H1 (cell line): ENCODE data around the gene CCSER2. TPM values are rescaled to one million over a fixed set of nuclear protein-coding genes. Genes with fewer than 3 reads are reported as not detected.
"Not testable (repeated sequence)": the region's sequence is repeated elsewhere in the genome, so short reads cannot be mapped to it uniquely, and the experiment has no call there.

Source experiments
- CTCF ChIA-PET: fragments of 300-600 bp; sonication (Branson Sonifier 250); formaldehyde crosslinking; loops from one replicate; lab custom pipeline; 2021; ENCODE audit not compliant: partially characterized antibody; lab: Charles Lee
- POLR2A ChIA-PET: fragments of 300-600 bp; sonication (Branson Sonifier 250); formaldehyde crosslinking; loops from one replicate; lab custom pipeline; 2021; ENCODE audit warnings: inconsistent platforms; ENCODE audit not compliant: partially characterized antibody; lab: Charles Lee
- DNase-seq, 2 experiments: peaks; one replicate each; pipeline versions ENCODE4 v3.0.0 to v3.0.0-alpha.2; 2010 to 2022; ENCODE audit warnings: low spot score in 2 of 2, low read depth in 1 of 2, mixed read lengths in 1 of 2
- FAIRE-seq: peaks from 2 replicates; lab custom pipeline; 2011; peaks lifted over from hg19 to GRCh38; lab: Jason Lieb, UNC
- H2AFZ ChIP-seq: 2 replicates; pipeline ENCODE4 v1.8.1; 2012; ENCODE audit warnings: low read length, inconsistent platforms
- H2AK5ac ChIP-seq: 2 replicates; pipeline ENCODE4 v1.6.1; 2013; ENCODE audit warnings: low read depth, low read length
- H2BK120ac ChIP-seq: replicated peaks from 2 replicates; pipeline ENCODE3; 2013; ENCODE audit warnings: low read depth, low read length, inconsistent platforms
- H2BK12ac ChIP-seq: 2 replicates; pipeline ENCODE4 v1.6.1; 2013; ENCODE audit warnings: low read depth, low read length
- H2BK15ac ChIP-seq: 2 replicates; pipeline ENCODE4 v1.6.1; 2013; ENCODE audit warnings: low read length
- H2BK20ac ChIP-seq: 2 replicates; pipeline ENCODE4 v1.6.1; 2013; ENCODE audit warnings: low read length
- H2BK5ac ChIP-seq: 2 replicates; pipeline ENCODE4 v1.6.1; 2013; ENCODE audit warnings: low read depth, low read length
- H3K14ac ChIP-seq: 2 replicates; pipeline ENCODE4 v1.6.1; 2013; ENCODE audit warnings: inconsistent platforms; ENCODE audit not compliant: insufficient read length
- H3K18ac ChIP-seq: 2 replicates; pipeline ENCODE4 v1.6.1; 2013; ENCODE audit warnings: low read length; ENCODE audit errors: extremely low read depth
- H3K23ac ChIP-seq: 2 replicates; pipeline ENCODE4 v1.6.1; 2013; ENCODE audit warnings: inconsistent platforms; ENCODE audit not compliant: insufficient read length
- H3K23me2 ChIP-seq: 2 replicates; pipeline ENCODE4 v1.6.1; 2013; ENCODE audit warnings: low read depth, low read length
- H3K27ac ChIP-seq: 2 replicates; pipeline ENCODE4 v1.6.1; 2011; ENCODE audit warnings: low read depth, low read length, inconsistent platforms
- H3K27me3 ChIP-seq, 4 experiments: replicated peaks in 1 of 4; 1 replicate in 1 of 4; 2 replicates in 3 of 4; pipeline versions ENCODE4 v1.6.1 to v1.8.1; 2011 to 2013; ENCODE audit warnings: low read length in 3 of 4, mild to moderate bottlenecking in 3 of 4, inconsistent platforms in 2 of 4, mixed read lengths in 2 of 4, moderate library complexity in 1 of 4; ENCODE audit not compliant: control insufficient read depth in 3 of 4, insufficient read depth in 3 of 4; ENCODE audit errors: extremely low read depth in 1 of 4
- H3K36me3 ChIP-seq, 4 experiments: 2 replicates each; pipeline versions ENCODE4 v1.6.1 to v1.8.1; 2011 to 2013; ENCODE audit warnings: mild to moderate bottlenecking in 4 of 4, low read length in 3 of 4, moderate library complexity in 2 of 4, control low read depth in 1 of 4, inconsistent platforms in 1 of 4; ENCODE audit not compliant: insufficient read depth in 4 of 4, control insufficient read depth in 2 of 4
- H3K4ac ChIP-seq: replicated peaks from 2 replicates; pipeline ENCODE3; 2013; ENCODE audit warnings: low read length, low read depth, mixed read lengths, inconsistent platforms; ENCODE audit not compliant: insufficient read length
- H3K4me1 ChIP-seq, 4 experiments: replicated peaks in 1 of 4; 1 replicate in 1 of 4; 2 replicates in 3 of 4; pipeline versions ENCODE4 v1.6.1 to v1.8.1; 2011 to 2013; ENCODE audit warnings: low read length in 3 of 4, inconsistent platforms in 2 of 4, mixed read lengths in 1 of 4; ENCODE audit not compliant: insufficient read depth in 4 of 4, control insufficient read depth in 3 of 4
- H3K4me2 ChIP-seq, 2 experiments: 2 replicates each; pipeline versions ENCODE4 v1.6.1 to v1.8.1; 2011 to 2013; ENCODE audit warnings: low read depth in 2 of 2, low read length in 2 of 2, control low read depth in 1 of 2, inconsistent platforms in 1 of 2, mild to moderate bottlenecking in 1 of 2; ENCODE audit not compliant: insufficient read depth in 1 of 2
- H3K4me3 ChIP-seq, 4 experiments: fragments of 200-600, 300-600 bp in 1 of 4; sonication (generic), shearing (Covaris generic), sonication (Bioruptor Twin) in 1 of 4; 2 replicates each; pipeline versions ENCODE4 v1.5.1 to v1.8.1; 2011 to 2016; ENCODE audit warnings: low read length in 4 of 4, low read depth in 3 of 4, control low read depth in 2 of 4, inconsistent platforms in 2 of 4, mild to moderate bottlenecking in 2 of 4, mixed read lengths in 1 of 4, moderate library complexity in 1 of 4; ENCODE audit not compliant: insufficient read depth in 2 of 4; ENCODE audit errors: extremely low read depth in 1 of 4
- H3K56ac ChIP-seq: replicated peaks from 2 replicates; pipeline ENCODE3; 2013; ENCODE audit warnings: low read depth, mild to moderate bottlenecking, mixed read lengths, low read length, inconsistent platforms; ENCODE audit not compliant: insufficient read length
- H3K79me1 ChIP-seq: 2 replicates; pipeline ENCODE4 v1.6.1; 2013; ENCODE audit warnings: low read depth, low read length, control low read depth
- H3K79me2 ChIP-seq, 2 experiments: 2 replicates each; pipeline versions ENCODE4 v1.6.1 to v1.8.1; 2012 to 2013; ENCODE audit warnings: low read length in 2 of 2, mild to moderate bottlenecking in 2 of 2, inconsistent platforms in 1 of 2; ENCODE audit not compliant: insufficient read depth in 2 of 2, control insufficient read depth in 1 of 2
- H3K9ac ChIP-seq, 4 experiments: replicated peaks in 1 of 4; 1 replicate in 1 of 4; 2 replicates in 3 of 4; pipeline versions ENCODE4 v1.6.1 to v1.8.1; 2011 to 2013; ENCODE audit warnings: low read depth in 3 of 4, low read length in 3 of 4, control low read depth in 2 of 4, mild to moderate bottlenecking in 2 of 4, moderate library complexity in 2 of 4, inconsistent platforms in 1 of 4; ENCODE audit errors: extremely low read depth in 1 of 4
- H3K9me3 ChIP-seq, 2 experiments: 2 replicates each; pipeline versions ENCODE4 v1.6.1 to v1.8.1; 2012 to 2013; ENCODE audit warnings: mild to moderate bottlenecking in 2 of 2, moderate library complexity in 2 of 2, control low read depth in 1 of 2, inconsistent platforms in 1 of 2, low read depth in 1 of 2, low read length in 1 of 2, mixed read lengths in 1 of 2; ENCODE audit not compliant: insufficient read depth in 2 of 2
- H4K20me1 ChIP-seq, 2 experiments: replicated peaks in 1 of 2; 2 replicates each; pipeline versions ENCODE3 to v1.8.1; 2011 to 2013; ENCODE audit warnings: inconsistent platforms in 2 of 2, low read length in 2 of 2, mild to moderate bottlenecking in 1 of 2; ENCODE audit not compliant: insufficient read depth in 2 of 2, control insufficient read depth in 1 of 2
- H4K5ac ChIP-seq: 2 replicates; pipeline ENCODE4 v1.6.1; 2013; ENCODE audit warnings: low read length, low read depth, mixed read lengths, inconsistent platforms; ENCODE audit not compliant: insufficient read length
- H4K8ac ChIP-seq: 2 replicates; pipeline ENCODE4 v1.8.0; 2013; ENCODE audit warnings: mild to moderate bottlenecking, moderate library complexity, low read length, inconsistent platforms; ENCODE audit not compliant: insufficient read depth; ENCODE audit errors: extremely low read depth
- H4K91ac ChIP-seq: replicated peaks from 2 replicates; pipeline ENCODE3; 2013; ENCODE audit warnings: low read length, mixed read lengths, inconsistent platforms; ENCODE audit not compliant: insufficient read length
- WGBS, 2 experiments: shearing (Covaris generic) in 1 of 2; methylation state at CpG; one replicate each; pipeline versions ENCODE4 v1.1.6 to v1.1.7; 2013 to 2015; ENCODE audit warnings: low lambda C conversion rate in 2 of 2, mixed read lengths in 2 of 2, inconsistent platforms in 1 of 2, low coverage in 1 of 2, missing lambda C conversion rate in 1 of 2; ENCODE audit not compliant: insufficient replicate concordance in 2 of 2, insufficient coverage in 1 of 2, insufficient read length in 1 of 2; ENCODE audit errors: extremely low coverage in 1 of 2, missing lambda C conversion rate in 1 of 2; 5-methylcytosine and 5-hydroxymethylcytosine counted together
- polyA plus RNA-seq, 7 experiments: library from polyadenylated mRNA; depleted of rRNA in 3 of 7; stranded (reverse) in 5 of 7; unstranded in 2 of 7; fragments of >200 nt in 5 of 7; fragments of 200-250 nt in 2 of 7; gene quantifications; 1 replicate in 5 of 7; 2 replicates in 1 of 7; 4 replicates in 1 of 7; pipeline versions ENCODE4 v1.2.1 to v1.2.3, GENCODE V29; 2011 to 2013; ENCODE audit warnings: missing spikeins in 2 of 7, mixed read lengths in 2 of 7
- total RNA-seq: library from RNA; stranded (reverse); fragmentation: NEBNext Ultra II Directional; extraction: Animal tissue kit (Norgen Biotek cat#: 25700); gene quantifications from 2 replicates; pipeline ENCODE4 v1.2.1, GENCODE V29; 2021

CCSER2 gene
- total and polyA plus RNA-seq, 2 of the 8 experiments (the other 6 are each of a cell fraction or from before 2014, with no cell fraction given): 6.9 to 30.5 TPM

DNA sequence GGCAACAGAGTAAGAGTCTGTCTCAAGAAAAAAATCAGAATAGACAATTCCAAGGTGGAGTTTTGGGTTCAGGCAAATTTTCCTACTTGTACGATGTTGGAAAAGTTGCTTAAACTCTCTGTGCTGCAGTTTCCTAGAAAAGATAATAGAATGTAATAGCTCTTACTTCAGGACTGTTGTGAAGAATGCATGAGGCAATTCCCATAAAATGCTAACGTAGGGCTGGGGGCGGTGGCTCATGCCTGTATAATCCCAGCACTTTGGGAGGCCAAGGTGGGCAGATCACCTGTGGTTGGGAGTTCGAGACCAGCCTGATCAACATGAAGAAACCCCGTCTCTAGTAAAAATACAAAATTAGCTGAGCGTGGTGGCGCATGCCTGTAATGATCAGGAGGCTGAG, 121.0 kb downstream of the CCSER2 start:
- H3K18ac ChIP-seq, FAIRE-seq, H3K27me3 ChIP-seq, H3K36me3 ChIP-seq, H3K4me3 ChIP-seq, H3K9me3 ChIP-seq, H2BK20ac ChIP-seq, H3K23me2 ChIP-seq, H2AK5ac ChIP-seq, H3K4ac ChIP-seq, POLR2A ChIA-PET, H3K79me2 ChIP-seq, H3K27ac ChIP-seq, DNase-seq, H3K9ac ChIP-seq, H4K20me1 ChIP-seq, H3K4me2 ChIP-seq, H3K14ac ChIP-seq, H2BK120ac ChIP-seq, H2BK5ac ChIP-seq, H3K4me1 ChIP-seq, H4K91ac ChIP-seq, H2BK12ac ChIP-seq, H4K5ac ChIP-seq, H2AFZ ChIP-seq, H4K8ac ChIP-seq, H2BK15ac ChIP-seq, H3K56ac ChIP-seq, H3K79me1 ChIP-seq, H3K23ac ChIP-seq: not testable (repeated sequence)
- WGBS, 2 experiments: 93% methylated on average over 7 of the region's 7 CpGs; no CpG with 5 or more reads in 1 of the 2 experiments
- CTCF ChIA-PET: interaction anchor here (0.8 to 1.8 kb wide), 3 partner anchors 19 to 100 kb away, joined by 3 to 4 read pairs (median 3); no protein-coding TSS in a partner anchor
